ENCODE results near the gene CD74.

CD74 gene

DNA sequence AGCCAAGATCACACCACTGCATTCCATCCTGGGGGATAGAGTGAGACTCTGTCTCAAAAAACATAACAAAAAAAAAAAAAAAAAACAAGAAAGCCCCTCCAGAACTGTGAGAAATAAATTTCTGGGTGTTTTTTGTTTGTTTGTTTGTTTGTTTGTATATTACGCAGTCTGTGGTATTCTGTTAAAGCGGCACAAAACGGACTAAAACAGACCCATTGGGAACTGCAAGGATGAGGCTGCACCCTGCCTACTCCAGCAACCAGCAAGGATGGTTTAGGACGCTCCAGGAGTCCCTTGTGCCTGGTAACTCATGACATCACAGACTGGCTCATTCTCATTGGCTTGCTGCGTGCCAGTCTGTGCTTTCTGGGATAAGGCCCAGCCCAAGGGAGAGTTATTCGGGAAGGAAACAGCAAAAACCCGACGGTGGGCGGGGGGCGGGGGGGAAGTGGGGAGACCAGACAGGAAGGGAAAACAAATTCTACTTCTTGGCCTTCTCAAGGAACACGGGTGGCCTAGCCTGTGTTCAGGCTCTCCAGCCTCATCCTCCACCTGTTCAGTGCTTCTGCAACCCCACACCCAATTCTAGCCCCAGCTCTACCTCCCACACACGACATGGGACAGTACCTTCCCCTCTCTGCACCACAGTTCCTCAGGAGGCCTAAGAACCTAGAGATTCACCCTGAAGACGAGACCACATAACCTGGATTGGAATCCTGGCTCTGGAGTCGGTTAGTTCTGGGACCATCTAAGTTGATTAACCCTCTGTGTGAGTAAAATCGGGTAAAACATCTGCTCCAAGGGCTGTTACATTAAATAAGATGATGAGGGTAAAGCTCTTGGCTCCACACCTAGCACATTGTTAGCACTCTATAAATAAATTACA lies 2.8 kb downstream of the CD74 start:
- DNase-seq = peak; percentile 94

- no peak for DNase-seq
Observed at GRCh38 chr5:150408231-150408943, 4.3 kb downstream of the CD74 start.

DNA sequence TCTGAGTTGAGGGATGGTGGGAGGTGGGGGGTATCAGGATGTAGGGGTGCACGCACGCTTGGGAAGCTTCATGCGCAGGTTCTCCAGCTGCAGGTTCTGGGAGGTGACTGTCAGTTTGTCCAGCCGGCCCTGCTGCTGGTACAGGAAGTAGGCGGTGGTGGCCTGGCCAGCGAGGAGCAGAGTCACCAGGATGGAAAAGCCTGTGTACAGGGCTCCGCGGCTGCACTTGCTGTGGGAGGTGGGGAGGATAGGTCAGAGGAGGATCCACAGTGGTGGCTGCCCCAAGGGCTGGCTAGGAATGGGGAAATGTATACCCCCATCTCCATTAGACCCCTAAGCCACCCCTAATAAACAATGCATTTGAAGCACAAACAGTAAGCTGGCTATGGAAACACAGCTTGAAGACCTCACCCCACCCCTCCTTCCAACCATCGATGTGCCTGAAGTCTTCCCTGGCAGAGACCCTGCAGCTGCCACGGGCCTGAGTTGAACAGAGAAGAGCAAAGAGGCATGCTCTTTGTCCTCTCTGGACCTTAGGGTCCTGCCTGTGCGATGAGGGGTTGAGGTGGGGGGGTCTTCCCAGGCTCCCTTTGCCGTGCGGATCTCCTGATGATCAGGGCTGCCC lies 5.5 kb downstream of the CD74 start:
- no peak for DNase-seq

DNA sequence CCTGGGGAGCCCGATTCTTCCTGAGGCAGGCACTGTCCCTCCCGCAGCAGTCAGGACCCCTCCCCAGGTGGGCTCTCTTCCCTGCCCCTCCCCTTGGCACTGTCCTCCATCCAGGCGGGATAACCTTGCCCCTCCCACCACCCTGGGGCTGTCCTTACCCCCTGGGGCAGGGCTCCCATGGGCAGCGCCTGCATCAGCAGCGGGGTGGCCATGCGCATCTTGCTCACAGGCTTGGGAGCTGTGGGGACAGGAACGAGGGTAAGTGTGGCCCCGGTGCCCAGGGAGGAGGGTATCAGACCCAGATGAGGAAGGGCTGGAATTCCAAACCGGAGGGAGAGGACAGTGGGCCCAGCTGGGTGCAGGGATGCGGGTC lies 6.0 kb downstream of the CD74 start:
- DNase-seq = no peak

- DNase-seq = no peak
Observed at GRCh38 chr5:150406103-150406722, 6.5 kb downstream of the CD74 start.

- DNase-seq = no peak
Observed at GRCh38 chr5:150404941-150405816, 7.5 kb downstream of the CD74 start.

DNA sequence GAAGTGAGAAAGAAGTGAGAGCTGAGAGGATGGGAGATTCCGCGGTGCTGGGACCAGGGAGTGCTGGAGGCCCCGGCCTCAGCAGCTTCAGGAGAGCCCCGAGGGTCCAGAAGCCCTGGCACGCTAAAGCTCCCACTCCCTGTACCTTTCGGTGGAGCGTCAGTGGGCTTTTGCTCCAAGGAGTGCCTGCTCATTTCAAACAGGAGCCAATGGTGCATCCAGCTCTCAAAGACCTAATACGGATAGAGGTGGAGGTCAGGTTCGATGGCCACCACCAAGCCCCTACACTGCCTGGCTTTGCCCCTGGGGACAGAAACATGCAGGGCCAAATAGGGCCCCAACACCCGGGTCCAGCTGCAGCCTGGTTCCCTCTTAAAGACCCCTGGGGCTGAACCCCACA lies 8.2 kb downstream of the CD74 start:
- DNase-seq = no peak

DNA sequence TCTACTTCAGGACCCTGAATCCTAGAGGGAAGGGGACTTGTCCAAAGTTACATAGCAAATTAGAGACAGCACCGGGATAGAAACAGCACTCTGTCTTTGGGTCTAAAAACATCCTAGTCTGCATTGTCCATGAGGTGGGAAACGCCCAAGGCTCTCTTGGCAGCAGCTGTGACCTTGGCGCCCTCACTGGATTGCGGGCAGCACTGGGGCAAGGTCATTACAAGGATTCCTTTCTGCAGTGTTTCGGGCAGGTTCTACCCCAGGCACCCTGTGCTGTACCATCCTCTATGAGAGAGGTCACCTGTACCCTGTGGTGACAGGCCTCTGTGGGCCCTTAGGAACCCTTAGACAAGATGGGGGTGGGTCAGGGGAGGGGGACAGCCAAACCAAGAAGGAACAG lies 8.6 kb downstream of the CD74 start:
- DNase-seq = no peak

DNA sequence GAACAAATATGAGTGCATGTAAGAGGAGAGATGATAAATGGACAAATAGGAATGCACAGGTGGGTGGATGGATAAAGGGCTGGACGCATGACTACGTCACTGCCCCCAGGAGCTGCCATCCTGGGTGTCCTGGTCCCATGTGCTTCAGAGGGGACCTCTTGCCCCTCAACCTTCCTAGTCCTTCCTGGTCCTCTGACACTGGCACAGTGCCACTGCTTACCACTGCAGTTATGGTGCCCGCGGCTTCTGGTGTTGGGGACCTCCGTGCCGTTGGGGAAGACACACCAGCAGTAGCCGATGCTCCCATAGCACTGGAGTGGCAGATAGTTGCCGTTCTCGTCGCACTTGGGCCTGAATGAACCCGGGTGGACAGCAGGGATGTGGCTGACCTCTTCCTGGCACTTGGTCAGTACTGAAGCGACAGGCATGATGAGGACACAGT lies 9.8 kb downstream of the CD74 start:
- DNase-seq = no peak

- no peak for DNase-seq
Observed at GRCh38 chr5:150402229-150402773, 10.4 kb downstream of the CD74 start.

DNA sequence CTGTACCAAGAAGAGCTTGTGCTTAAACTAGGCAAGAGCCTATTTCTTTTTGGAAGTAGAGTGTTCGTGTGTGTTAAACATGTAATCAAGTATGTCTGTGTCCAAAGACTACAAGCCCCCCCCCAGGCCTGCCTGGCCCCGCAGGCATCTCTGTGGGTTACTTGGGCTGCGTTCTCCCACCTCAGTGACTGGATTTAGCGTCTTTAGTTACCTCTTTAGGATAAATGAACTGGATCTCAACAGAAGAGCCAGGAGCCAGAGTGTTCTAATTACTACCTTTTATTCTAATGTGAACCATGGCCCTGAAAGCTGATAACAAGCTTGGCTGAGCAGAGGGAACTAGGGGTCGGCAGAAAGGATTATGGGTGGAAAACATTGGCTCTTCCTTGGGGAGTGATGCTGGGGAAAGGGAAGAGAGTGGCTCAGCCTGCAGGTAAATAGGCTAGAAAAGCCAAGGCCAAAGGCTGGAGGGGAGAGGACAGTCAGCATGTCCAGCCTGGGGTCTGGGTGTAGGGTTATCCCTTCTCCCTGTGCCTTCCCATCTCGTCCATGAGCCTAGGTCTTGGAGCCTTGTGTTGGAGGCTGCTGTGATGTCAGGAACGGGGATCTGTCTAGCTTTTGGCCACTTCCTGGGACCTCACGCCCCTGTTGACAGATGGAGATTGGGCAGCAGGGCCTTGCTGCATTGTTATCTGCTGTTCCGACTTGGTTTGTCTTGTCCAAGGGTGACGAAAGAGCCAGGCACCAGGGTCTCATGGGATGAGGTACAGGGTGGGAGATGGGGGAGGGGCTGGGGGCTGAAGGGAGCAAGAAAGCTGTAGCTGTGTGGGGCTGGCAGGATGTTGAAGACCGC lies 11.1 kb downstream of the CD74 start:
- no peak for DNase-seq

DNA sequence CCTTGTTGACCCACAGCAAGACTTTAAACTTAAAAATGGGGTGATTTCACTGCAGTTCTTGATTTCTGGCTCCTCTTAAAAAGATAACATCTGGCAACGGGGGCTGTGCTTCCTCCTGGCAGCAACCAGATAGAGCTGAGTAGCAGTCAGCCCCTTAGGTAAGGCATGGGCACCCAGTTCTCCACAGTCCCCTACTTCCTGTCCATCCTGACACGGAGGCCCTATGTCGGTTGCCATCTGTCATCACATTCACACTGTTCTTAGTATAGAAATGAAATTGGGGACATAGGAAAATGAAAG lies 11.7 kb downstream of the CD74 start:
- no peak for DNase-seq

DNA sequence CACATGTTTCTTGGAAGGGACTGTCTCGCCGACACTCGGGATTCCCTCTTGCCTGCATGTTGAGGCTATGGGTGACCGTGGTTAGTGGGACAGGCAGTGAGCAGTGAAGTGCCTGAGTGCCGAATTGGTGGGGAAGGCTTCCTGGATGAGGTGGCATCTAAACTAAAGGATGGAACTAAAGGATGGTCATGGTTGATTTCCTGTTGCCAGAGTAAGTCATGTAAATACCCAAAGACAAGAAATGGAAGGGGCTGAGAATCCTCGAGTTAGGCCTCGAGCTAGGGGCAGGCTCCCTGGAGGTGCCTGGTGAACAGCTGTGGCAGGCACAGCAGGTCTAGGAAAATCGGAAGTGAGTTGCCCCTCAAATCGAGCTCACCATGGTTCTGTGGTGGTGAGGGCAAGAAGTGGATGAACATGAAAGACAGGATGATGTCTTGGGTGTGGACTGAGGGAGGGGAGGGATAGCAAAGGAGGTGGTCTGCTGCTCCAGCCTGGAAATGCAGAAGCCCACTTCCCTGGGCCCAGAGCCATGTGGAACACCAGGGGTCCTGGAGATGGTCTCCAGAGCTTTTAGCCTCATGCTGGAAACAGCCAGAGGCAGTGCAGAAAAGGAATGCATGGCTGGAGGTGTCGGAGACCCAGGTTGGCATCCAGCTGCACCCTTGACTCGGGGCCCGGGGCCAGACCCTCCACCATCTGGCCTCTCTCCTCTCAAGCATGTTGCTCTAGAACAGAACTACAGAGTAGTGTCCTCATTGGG lies 12.2 kb downstream of the CD74 start:
- DNase-seq = no peak

DNA sequence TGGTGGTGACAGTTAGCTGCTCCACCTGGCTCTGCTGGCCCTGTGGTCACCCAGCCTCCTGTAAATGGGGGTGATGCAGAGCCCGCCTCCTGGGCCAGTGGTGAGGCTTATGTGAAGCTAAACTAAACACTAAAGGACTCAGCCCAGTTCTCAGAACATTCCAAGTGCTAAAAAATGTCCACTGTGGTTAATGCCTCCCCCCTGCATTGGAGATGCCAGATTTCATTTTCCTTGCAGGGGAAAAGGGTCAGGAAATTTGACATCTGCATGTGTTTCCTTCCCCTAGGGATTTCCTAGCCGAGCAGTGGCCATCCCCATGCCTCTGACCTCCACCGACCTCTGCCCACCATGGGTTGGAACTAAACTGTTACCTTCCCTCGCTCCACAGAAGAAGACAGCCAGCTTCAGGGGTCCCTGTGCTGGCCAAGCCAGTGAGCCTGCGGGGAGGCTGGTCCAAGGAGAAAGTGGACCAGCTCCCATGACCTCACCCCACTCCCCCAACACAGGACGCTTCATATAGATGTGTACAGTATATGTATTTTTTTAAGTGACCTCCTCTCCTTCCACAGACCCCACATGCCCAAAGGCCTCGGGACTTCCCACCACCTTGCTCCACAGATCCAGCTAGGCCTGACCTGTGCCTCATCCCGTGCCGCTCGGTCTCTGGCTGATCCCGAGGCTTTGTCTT lies 13.0 kb downstream of the CD74 start:
- DNase-seq = no peak

DNA sequence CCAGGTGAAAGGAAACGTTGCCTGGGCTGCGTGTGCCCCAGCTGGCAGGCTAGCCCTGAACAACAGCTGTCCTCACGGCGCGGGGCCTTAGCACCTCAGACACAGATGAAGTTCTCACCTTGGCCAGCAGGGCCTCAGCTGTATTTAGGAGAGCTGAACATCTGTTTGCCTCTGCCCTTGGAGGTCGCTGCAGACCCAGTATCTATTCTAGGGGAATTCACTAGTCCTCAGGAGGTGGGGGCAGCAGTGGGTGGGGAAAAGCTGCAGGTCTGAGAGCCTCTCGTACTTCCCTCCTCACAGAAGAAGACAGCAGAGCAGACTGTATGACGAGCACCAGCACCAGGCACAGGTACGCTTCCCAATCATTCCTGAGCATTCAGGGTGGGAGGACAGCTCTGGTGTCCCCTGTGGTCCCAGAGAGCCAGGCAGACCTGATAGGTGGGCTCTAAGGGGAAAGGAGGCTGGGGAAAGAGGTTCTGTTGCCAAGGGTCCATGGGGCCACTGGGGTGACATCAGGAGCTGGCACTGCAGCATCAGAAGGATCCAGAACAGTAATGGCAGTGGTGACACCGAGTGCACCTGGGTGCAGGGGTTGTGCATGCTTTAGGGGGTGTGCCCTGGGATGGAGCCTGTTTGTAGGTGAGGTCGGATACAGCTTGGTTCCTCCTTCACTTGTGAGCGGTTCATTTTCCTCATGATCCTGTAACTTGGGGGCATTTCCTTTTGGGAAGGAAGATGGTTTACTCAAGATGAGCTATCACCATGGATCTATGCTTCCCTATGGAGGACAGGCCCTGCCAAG lies 13.8 kb downstream of the CD74 start:
- DNase-seq = peak; percentile 72

GRCh38 chr5:150397782-150398721 lies 14.7 kb downstream of the CD74 start:
- DNase-seq = no peak

DNA sequence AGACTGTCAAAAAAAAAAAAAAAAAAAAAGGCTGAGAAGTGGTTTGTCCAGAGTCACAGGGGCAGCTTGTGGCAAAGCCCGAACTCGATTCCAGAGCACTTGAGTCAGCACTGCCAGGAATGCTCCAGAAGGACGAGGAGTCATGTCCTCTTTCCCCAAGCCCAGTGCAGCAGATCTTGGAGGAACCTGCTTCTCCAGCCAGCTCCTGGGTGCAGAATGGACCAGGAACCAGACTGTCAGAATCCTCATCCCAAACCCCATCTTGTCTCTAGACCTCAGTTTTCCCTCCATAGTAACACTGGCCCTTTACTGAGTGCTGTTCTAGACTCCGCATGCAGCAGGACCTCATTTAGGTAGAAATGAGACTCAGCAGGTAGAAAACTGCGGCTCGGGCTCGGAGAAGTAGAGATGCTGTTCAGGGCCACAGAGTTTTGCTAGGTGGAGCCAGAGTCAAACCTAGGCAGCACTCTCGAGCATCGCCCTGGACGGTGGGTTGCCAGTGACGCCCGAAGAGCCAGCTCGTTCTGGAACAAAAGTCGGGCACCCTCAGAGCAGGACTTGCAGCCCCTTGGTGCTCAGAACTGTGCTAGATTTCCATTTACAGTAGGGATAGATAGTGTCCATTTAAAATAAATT lies 15.4 kb downstream of the CD74 start:
- DNase-seq = no peak
